Right renal cortex interstitium (tissue), 3 donors: ENCODE results near the gene MBNL2. TPM values are rescaled to one million over a fixed set of nuclear protein-coding genes. Genes with fewer than 3 reads are reported as not detected.
A peak's percentile ranks its signal among the peaks of the same experiment; 100 is the strongest.

ENCODE experiments used
- DNase-seq, 3 donors: peaks; one replicate each; pipeline ENCODE4 v3.0.0-alpha.2; 2013; ENCODE audit warnings: low read depth in 3 of 3, low spot score in 2 of 3
- polyA plus RNA-seq, 3 donors: library from polyadenylated mRNA; unstranded; fragments of 120-200 nt; gene quantifications; one replicate each; pipeline ENCODE4 v1.2.1, GENCODE V29; 2013; ENCODE audit not compliant: insufficient read length in 3 of 3

MBNL2 gene
- polyA plus RNA-seq, 3 donors, result 59.2 to 63.0 (median 62.4) TPM

GRCh38 chr13:97366172-97366688 lies 144.1 kb downstream of the MBNL2 start:
- DNase-seq, result no peak

- peak in 1 of 3 donors; percentile 27 for DNase-seq
These were observed 145.1 kb downstream of the MBNL2 start for GRCh38 chr13:97367016-97367822.

- DNase-seq, result no peak
These were observed 147.2 kb downstream of the MBNL2 start for GRCh38 chr13:97369261-97369893.

- DNase-seq, result no peak
These were observed 149.5 kb downstream of the MBNL2 start for GRCh38 chr13:97371486-97372109.

GRCh38 chr13:97372936-97373335 lies 150.8 kb downstream of the MBNL2 start:
- DNase-seq, result no peak

GRCh38 chr13:97373787-97374186 lies 151.7 kb downstream of the MBNL2 start:
- no peak for DNase-seq

- DNase-seq, result no peak
These were observed 154.8 kb downstream of the MBNL2 start for GRCh38 chr13:97376981-97377380.

GRCh38 chr13:97379386-97379785 lies 157.3 kb downstream of the MBNL2 start:
- no peak for DNase-seq

- DNase-seq, result no peak
These were observed 158.6 kb downstream of the MBNL2 start for GRCh38 chr13:97380696-97381095.

- no peak for DNase-seq
These were observed 159.1 kb downstream of the MBNL2 start for GRCh38 chr13:97381189-97381588.

GRCh38 chr13:97382276-97382675 lies 160.1 kb downstream of the MBNL2 start:
- no peak for DNase-seq

- DNase-seq, result no peak
These were observed 162.2 kb downstream of the MBNL2 start for GRCh38 chr13:97384371-97384770.

- DNase-seq, result no peak
These were observed 163.0 kb downstream of the MBNL2 start for GRCh38 chr13:97385146-97385545.

GRCh38 chr13:97385854-97386253 lies 163.7 kb downstream of the MBNL2 start:
- no peak for DNase-seq

- no peak for DNase-seq
These were observed 164.8 kb downstream of the MBNL2 start for GRCh38 chr13:97386801-97387484.

GRCh38 chr13:97387485-97387839 lies 165.3 kb downstream of the MBNL2 start:
- no peak for DNase-seq

- no peak for DNase-seq
These were observed 165.8 kb downstream of the MBNL2 start for GRCh38 chr13:97387890-97388289.

- no peak for DNase-seq
These were observed 166.2 kb downstream of the MBNL2 start for GRCh38 chr13:97388373-97388772.

- DNase-seq, result no peak
These were observed 168.9 kb downstream of the MBNL2 start for GRCh38 chr13:97390941-97391600.

- DNase-seq, result no peak
These were observed 169.9 kb downstream of the MBNL2 start for GRCh38 chr13:97392020-97392419.

GRCh38 chr13:97394542-97394941 lies 172.4 kb downstream of the MBNL2 start:
- no peak for DNase-seq
